ENCODE measurements around the gene KCNK16.

- TF ChIP-seq, protein P1, sequence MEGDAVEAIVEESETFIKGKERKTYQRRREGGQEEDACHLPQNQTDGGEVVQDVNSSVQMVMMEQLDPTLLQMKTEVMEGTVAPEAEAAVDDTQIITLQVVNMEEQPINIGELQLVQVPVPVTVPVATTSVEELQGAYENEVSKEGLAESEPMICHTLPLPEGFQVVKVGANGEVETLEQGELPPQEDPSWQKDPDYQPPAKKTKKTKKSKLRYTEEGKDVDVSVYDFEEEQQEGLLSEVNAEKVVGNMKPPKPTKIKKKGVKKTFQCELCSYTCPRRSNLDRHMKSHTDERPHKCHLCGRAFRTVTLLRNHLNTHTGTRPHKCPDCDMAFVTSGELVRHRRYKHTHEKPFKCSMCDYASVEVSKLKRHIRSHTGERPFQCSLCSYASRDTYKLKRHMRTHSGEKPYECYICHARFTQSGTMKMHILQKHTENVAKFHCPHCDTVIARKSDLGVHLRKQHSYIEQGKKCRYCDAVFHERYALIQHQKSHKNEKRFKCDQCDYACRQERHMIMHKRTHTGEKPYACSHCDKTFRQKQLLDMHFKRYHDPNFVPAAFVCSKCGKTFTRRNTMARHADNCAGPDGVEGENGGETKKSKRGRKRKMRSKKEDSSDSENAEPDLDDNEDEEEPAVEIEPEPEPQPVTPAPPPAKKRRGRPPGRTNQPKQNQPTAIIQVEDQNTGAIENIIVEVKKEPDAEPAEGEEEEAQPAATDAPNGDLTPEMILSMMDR (IDR thresholded peaks at IDR 0.05): peak; percentile 39 to 72 (median 59)
- no peak for TF ChIP-seq POLR2A (IDR thresholded peaks at IDR 0.05)
Observed at GRCh38 chr6:39361657-39362486, 39.4 kb upstream of the KCNK16 start.
